ENCODE results near the gene TMEM30B.
A peak's percentile ranks its signal among the peaks of the same experiment; 100 is the strongest.
"Not testable (repeated sequence)": the region's sequence is repeated elsewhere in the genome, so short reads cannot be mapped to it uniquely, and the experiment has no call there.

Gene TMEM30B

GRCh38 chr14:61266436-61266835 lies 14.7 kb downstream of the TMEM30B start:
- no peak for DNase-seq (ENCODE audit: low spot score)

GRCh38 chr14:61264651-61265050 lies 16.5 kb downstream of the TMEM30B start:
- no peak for DNase-seq (ENCODE audit: low spot score)

DNA sequence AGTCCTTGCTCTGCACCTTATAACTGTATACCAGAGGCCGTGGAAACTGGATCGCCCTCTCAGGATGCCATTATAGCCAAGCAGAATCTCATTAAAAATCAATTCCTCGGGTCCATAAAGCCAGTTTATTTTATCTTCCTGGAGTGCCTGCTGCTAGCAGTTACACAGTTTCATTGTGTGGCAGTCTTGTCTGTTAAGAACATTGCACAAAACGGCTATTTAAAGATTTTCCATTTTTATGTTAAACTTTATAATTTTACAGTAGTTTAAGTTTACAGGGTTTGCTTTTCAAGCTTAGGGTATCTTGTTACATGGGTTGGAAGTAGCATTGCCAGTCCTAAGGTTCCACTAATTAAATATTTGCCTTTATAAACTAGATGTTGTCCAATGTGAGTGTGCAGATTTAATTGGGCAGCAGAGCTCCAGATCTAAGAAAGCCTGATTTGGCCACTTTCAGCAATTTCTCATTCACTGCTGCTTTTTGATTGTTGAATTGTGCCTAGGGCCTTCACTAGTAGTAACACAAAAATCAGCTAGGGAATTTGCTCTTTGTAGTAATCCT lies 17.0 kb downstream of the TMEM30B start:
- DNase-seq (ENCODE audit: low spot score), result no peak

GRCh38 chr14:61262082-61262481 lies 19.1 kb downstream of the TMEM30B start:
- no peak for DNase-seq (ENCODE audit: low spot score)

DNA sequence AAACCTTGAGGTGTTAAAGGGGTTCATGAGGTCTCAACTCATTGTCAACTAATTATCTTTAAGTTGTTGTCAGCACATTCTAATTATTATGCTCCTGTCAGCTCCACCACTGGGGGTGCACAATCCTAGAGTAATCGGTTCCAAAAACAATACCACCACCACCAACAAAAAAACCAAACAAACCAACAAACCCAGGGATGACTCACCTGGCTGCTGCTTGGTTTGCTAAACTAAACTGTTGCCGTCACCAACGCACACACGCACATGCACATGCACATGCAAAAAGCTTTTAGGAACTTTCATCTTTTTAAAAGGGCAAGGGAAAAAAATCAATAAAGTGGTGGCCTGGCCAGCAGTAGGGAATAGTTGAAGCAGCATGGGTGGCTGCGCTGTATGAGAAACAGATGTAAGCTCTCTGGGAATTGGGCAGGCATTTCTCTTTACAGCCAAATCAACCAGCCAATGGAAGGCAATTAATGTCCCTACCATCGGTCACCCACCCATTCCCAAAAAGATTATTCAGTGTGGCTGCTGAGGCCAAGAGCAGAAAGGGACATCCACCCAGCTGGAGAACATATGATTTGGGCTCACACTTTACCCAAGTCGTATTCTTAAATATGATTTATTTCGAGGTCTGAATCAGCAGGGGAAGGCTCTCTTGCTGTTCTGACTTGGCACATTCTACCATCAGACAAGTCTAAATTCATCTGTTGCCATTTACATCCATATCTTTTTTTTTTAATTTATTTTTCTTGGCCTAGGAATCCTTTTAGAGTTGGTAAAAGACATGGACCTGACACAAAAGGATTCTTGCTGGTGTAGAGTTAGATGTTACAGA lies 20.0 kb downstream of the TMEM30B start:
- DNase-seq (ENCODE audit: low spot score), result peak; percentile 36

- DNase-seq (ENCODE audit: low spot score), result no peak
These were observed 22.2 kb downstream of the TMEM30B start for GRCh38 chr14:61258985-61259384.

GRCh38 chr14:61257469-61258057 lies 23.6 kb downstream of the TMEM30B start:
- DNase-seq (ENCODE audit: low spot score), result no peak

DNA sequence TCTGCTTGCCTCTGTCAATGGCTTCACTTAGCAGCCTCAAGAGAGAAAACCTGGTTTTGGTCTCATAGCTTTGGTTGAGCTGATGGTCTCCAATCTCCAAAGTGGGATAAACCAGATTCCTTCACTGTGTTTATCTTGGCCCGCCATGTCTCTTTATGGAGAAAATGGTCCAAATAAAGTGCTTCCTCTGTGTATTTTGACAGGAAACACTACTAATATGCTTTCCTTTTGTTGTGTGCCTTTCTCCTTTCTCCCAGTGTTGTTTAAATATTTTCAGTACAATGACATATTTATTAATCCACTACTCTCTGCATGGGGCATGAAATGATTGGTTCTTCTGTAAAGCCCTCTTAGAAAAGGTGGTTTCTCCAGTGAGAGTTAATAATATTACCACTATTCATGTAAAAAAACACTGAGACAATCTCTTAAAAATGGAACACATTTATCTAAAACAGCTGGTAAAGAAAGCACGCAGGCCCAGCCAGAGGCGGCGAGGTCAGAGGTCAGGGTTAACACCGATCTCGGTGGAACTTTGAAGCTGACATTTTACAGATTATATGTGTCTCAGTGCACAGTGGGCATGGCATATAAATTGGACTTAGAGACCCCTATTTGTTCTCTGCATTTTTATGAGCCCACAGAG lies 24.2 kb downstream of the TMEM30B start:
- no peak for DNase-seq (ENCODE audit: low spot score)

- no peak for DNase-seq (ENCODE audit: low spot score)
These were observed 25.2 kb downstream of the TMEM30B start for GRCh38 chr14:61255968-61256367.

DNA sequence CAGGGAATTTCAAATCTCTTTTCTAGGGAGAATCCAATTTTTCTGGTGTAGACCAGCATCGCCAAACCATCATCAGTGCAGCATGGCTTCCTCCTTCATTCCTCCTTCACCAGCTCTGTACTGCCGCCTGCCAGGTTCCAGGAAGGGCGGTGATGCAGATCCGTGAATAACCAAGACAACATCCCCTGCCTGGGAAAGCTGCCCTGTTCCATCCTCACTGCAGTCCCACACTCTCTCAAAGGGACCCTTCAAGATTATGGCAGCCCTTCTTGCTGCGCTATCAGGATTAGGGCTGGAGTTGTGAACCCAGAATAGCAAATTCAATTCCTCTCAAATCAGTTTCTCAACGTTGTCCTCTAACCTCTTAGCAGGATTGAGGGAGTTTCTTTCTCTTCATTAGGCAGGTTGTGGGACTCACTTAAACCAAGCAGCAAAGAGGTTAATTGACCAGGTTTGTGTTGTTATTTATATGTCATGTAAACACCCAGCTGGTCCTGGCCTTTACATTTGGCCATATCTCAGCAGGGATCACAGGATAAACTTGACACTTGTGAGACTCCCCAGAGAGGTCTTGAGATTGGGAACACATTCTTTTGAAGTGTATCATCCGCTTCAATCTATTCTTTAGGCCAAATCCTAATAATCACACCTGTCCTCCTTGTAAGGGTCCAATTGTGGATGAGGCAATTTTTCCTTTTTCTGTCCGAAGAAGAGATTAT lies 26.2 kb downstream of the TMEM30B start:
- no peak for DNase-seq (ENCODE audit: low spot score)

GRCh38 chr14:61253064-61253738 lies 27.9 kb downstream of the TMEM30B start:
- DNase-seq (ENCODE audit: low spot score), result no peak

DNA sequence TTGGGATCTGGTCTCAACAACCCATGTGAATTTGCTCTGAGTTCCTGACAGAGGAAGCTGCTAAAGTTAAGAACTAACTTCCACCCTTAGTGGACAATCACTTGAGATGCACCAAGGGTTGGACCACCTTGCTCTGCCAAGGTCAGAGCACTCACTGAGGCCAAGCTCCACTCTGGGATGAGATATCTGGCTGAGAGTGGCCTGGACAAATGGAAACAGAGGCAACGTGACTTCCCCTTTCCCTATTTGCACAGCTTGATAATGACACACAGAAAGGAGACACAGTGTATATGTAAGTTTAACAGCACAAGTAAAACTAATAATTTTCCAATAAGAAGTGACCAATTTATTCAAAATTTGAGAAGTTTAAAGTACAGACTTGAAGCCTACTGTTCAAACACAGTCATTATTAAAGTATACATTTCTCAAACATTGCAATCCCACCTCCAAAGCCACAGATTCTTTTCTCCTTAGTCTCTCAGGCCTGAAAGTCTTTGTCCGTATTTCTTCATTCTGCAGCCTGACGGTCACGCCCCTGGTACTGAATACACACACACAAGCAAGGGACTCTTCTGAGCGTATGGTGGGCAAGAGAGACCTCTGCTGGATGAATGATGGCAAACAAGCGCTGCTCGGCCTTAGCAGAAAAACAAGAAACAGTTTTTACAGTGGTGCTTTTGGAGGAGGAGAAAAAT lies 28.6 kb downstream of the TMEM30B start:
- DNase-seq (ENCODE audit: low spot score), result peak; percentile 82

- no peak for DNase-seq (ENCODE audit: low spot score)
These were observed 31.1 kb downstream of the TMEM30B start for GRCh38 chr14:61250063-61250462.

GRCh38 chr14:61247935-61248334 lies 33.2 kb downstream of the TMEM30B start:
- no peak for DNase-seq (ENCODE audit: low spot score)

GRCh38 chr14:61246721-61247120 lies 34.4 kb downstream of the TMEM30B start:
- no peak for DNase-seq (ENCODE audit: low spot score)

DNA sequence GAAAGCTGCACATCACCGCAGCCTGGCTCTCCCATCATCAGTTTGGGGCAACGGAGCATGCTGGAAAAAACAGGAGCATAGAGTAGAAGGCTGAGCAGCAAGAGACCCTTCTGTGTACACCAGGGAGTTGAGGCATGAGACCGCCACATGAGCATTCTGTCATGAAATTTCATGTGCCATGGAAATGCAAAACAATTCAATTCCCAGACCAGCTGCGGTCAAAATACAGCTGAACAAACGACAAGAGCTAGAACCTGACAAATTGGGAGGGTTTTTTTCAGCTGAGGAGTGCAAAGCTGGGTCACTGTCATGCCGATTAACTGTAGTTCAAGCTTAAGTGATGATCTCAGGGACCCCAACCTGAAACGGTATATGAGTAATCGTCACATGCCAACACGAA lies 37.1 kb downstream of the TMEM30B start:
- DNase-seq (ENCODE audit: low spot score), result no peak

GRCh38 chr14:61240206-61240605 lies 40.9 kb downstream of the TMEM30B start:
- no peak for DNase-seq (ENCODE audit: low spot score)

GRCh38 chr14:61239285-61239684 lies 41.9 kb downstream of the TMEM30B start:
- not testable (repeated sequence) for DNase-seq (ENCODE audit: low spot score)

DNA sequence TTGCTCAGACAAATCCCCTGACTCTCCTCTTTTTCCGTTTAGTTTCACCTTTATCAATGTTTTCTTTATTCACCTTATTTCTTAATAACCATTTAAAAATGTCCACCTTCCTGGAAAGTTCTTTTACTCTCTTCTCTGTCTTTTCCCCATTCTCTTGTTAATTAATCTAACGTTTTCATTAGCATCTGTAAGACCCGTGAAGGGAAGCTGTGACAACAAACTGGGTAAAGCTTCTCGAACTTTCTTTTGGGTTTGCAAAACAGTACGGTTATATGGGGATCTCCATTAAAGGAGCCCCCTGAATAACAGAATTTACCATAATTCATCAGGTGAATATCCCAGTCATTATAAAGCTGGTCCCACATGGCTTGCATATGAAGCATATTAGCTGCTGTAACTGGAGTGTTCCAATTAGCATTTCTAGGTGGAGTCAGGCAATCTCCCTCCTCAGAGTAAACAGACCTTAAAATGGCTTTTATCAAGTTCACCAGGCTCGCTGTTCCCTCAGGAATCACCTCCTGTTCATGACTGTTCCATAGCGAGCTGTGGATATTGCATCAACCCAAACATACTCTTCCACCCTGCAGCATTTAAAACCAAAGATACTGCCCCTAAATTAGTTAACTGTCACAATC lies 42.4 kb downstream of the TMEM30B start:
- no peak for DNase-seq (ENCODE audit: low spot score)

GRCh38 chr14:61234215-61234916 lies 46.8 kb downstream of the TMEM30B start:
- DNase-seq (ENCODE audit: low spot score), result no peak
